Upper lobe of left lung (tissue), 6 donors: ENCODE data around the gene GRIN2D. TPM values are rescaled to one million over a fixed set of nuclear protein-coding genes. Genes with fewer than 3 reads are reported as not detected.

Experiments
- ATAC-seq, 2 donors: fragments of 200-7000 bp; cut with Tn5 transposase; one replicate each; pipeline ENCODE4 v1.9.1; 2022; ENCODE audit warnings: mild to moderate bottlenecking in 2 of 2, moderate library complexity in 2 of 2; ENCODE audit not compliant: low FRiP score in 2 of 2
- DNase-seq, 2 donors: peaks; one replicate each; pipeline ENCODE4 v3.0.0-alpha.2; 2019 to 2020
- H3K27ac ChIP-seq, 4 donors: fragments of 200-600 bp; sonication (generic); one replicate each; pipeline ENCODE4 v1.5.1; 2016 to 2019
- H3K27me3 ChIP-seq, 4 donors: fragments of 200-600 bp; sonication (generic); one replicate each; pipeline ENCODE4 v1.5.1; 2017 to 2019
- H3K36me3 ChIP-seq, 4 donors: fragments of 200-600 bp; sonication (generic); one replicate each; pipeline ENCODE4 v1.5.1; 2016 to 2019
- H3K4me1 ChIP-seq, 4 donors: fragments of 200-600 bp; sonication (generic); one replicate each; pipeline ENCODE4 v1.5.1; 2018 to 2019
- H3K4me3 ChIP-seq, 4 donors: fragments of 200-600 bp; sonication (generic); one replicate each; pipeline ENCODE4 v1.5.1; 2017 to 2019; ENCODE audit warnings: mild to moderate bottlenecking in 2 of 4, moderate library complexity in 1 of 4
- H3K9me3 ChIP-seq, 4 donors: fragments of 200-600 bp; sonication (generic); one replicate each; pipeline ENCODE4 v1.5.1; 2018 to 2019
- CTCF ChIP-seq, 6 experiments: fragments of 450-650 bp in 4 of 6; fragments of 200-600 bp in 2 of 6; sonication (generic) in 2 of 6; IDR thresholded peaks; one replicate each; pipeline ENCODE4 v1.5.1; 2016 to 2019; ENCODE audit warnings: antibody characterized with exemption in 6 of 6
- EP300 ChIP-seq, 4 donors: sonication (generic); formaldehyde crosslinking; IDR thresholded peaks; one replicate each; pipeline ENCODE4 v1.5.1; 2017; ENCODE audit warnings: antibody characterized with exemption in 4 of 4, control low read depth in 2 of 4
- POLR2A ChIP-seq, 4 donors: fragments of 450-650 bp; IDR thresholded peaks; one replicate each; pipeline ENCODE4 v1.5.1; 2016 to 2017; ENCODE audit warnings: antibody characterized with exemption in 4 of 4, mild to moderate bottlenecking in 2 of 4
- POLR2AphosphoS5 ChIP-seq, 2 donors: sonication (generic); formaldehyde crosslinking; IDR thresholded peaks; one replicate each; pipeline ENCODE4 v1.5.1; 2017; ENCODE audit warnings: antibody characterized with exemption in 2 of 2
- WGBS, 2 donors: methylation state at CpG; one replicate each; pipeline ENCODE4 v1.1.5; 2017 to 2018; 5-methylcytosine and 5-hydroxymethylcytosine counted together
- total RNA-seq, 6 donors: library from RNA; depleted of rRNA in 4 of 6; stranded (reverse); fragments of >200 nt in 4 of 6; gene quantifications; one replicate each; pipeline versions ENCODE4 v1.1.0 to v1.2.1, GENCODE V29; 2016 to 2021
- donor health status: DM: no; HTN: no; CAD: no; lungs with moderate emphysema.
- donor health status: DM: no; HTN: yes; CAD: no; lungs with severe emphysema.

The GRIN2D gene
- total RNA-seq, 6 donors from 2014 or later: 0.15 to 1.4 (median 0.57) TPM

- ATAC-seq: peak; percentile 90 to 93
- H3K4me3 ChIP-seq: peak overlapping the region in 3 of 4 donors; percentile 31 to 34 (median 32)
- no peaks in the 10 kb centered on the region for H3K9me3 ChIP-seq
- TF ChIP-seq CTCF (IDR thresholded peaks at IDR 0.05) (no peak), POLR2A (IDR thresholded peaks at IDR 0.05) (no peak), EP300 (IDR thresholded peaks at IDR 0.05) (no peak), POLR2AphosphoS5 (IDR thresholded peaks at IDR 0.05) (no peak)
- H3K36me3 ChIP-seq: no peaks in the 10 kb centered on the region
- DNase-seq: peak; percentile 62 to 83
- H3K4me1 ChIP-seq: peaks cover 3 to 23% (median 14%) of the 10 kb centered on the region in 4 donors
- WGBS, 2 donors: 15 to 16% methylated on average over 13 to 14 of the region's 14 CpGs
- no peak overlapping the region for H3K27ac ChIP-seq
- H3K27me3 ChIP-seq: peaks cover 0 to 19% (median 0%) of the 10 kb centered on the region in 4 donors
Observed at GRCh38 chr19:48415395-48415794, 21.9 kb downstream of the GRIN2D start.

DNA sequence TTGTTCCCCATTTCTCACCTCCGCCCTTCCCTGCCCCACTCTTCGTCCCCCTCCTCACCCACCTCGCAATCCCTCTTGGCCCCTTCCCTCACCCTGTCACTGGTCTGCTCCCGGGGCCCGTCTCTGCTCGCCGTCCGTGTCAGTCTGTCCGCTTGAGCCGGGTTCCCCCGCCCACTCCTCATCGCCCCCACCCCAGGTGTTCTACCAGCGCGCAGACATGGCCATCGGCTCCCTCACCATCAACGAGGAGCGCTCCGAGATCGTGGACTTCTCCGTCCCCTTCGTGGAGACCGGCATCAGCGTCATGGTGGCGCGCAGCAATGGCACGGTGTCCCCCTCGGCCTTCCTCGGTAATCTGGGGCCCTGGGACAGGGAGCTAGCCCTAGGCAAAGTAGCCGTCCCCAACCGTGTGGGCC lies 22.3 kb downstream of the GRIN2D start:
- no peaks in the 10 kb centered on the region for H3K9me3 ChIP-seq
- no peak for ATAC-seq
- TF ChIP-seq POLR2A (IDR thresholded peaks at IDR 0.05) (no peak), POLR2AphosphoS5 (IDR thresholded peaks at IDR 0.05) (no peak), EP300 (IDR thresholded peaks at IDR 0.05) (no peak), CTCF (IDR thresholded peaks at IDR 0.05) (no peak)
- H3K27me3 ChIP-seq: peaks cover 0 to 19% (median 0%) of the 10 kb centered on the region in 4 donors
- WGBS, 2 donors: 35 to 44% methylated on average over 27 to 30 of the region's 30 CpGs
- peak overlapping the region in 3 of 4 donors; percentile 26 to 34 (median 30) for H3K4me3 ChIP-seq
- DNase-seq: peak in 1 of 2 donors; percentile 67
- H3K4me1 ChIP-seq: peaks cover 3 to 23% (median 14%) of the 10 kb centered on the region in 4 donors
- H3K27ac ChIP-seq: no peak overlapping the region
- no peaks in the 10 kb centered on the region for H3K36me3 ChIP-seq

GRCh38 chr19:48417421-48417820 lies 24.0 kb downstream of the GRIN2D start:
- DNase-seq (no peak), ATAC-seq (no peak)
- Histone ChIP-seq H3K4me3 (no peak overlapping the region), H3K36me3 (no peaks in the 10 kb centered on the region), H3K9me3 (no peaks in the 10 kb centered on the region), H3K4me1 (peaks cover 3 to 23% (median 14%) of the 10 kb centered on the region in 4 donors), H3K27me3 (peaks cover 0 to 19% (median 0%) of the 10 kb centered on the region in 4 donors), H3K27ac (no peak overlapping the region)
- 63% methylated on average over 7 of the region's 7 CpGs for WGBS, 2 donors
- no peak for TF ChIP-seq EP300 (IDR thresholded peaks at IDR 0.05)
- TF ChIP-seq POLR2A (IDR thresholded peaks at IDR 0.05): no peak
- no peak for TF ChIP-seq POLR2AphosphoS5 (IDR thresholded peaks at IDR 0.05)
- no peak for TF ChIP-seq CTCF (IDR thresholded peaks at IDR 0.05)

DNA sequence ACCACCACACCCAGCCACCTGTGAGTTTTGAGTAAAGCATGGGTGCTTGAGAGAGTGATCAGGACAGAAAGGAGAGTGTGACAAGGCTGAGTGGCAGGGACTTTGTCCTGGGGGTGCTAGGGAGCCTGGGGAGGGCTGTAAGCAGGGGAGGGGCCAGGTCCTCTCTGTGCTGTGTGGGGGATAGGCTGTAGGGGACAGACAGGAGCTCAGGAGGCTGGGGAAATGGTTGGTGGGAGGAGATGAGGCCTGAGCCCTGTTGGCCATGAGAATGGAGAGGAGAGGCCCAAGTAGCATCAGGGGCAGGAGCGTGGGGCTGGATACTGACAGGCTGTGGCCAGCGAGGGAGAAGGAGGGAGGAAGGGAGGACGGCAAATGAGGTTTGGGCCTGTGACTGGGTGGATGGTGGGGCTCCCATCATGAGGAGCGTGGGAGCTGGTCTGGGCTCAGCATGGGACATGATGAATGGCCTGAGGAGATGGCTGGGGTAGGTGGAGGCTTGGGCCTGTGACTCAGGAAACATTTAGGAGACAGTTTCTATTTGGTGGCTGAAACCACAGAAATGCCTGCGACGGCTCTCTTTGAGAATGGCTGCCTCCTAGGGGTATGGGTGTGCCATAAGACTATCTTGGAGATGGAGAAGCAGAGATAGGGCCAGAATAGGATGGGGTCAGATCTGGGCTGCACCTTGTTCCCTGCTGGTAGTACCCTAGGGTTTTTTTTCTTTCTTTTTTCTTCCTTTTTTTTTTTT lies 25.0 kb downstream of the GRIN2D start:
- no peak for DNase-seq
- TF ChIP-seq POLR2AphosphoS5 (IDR thresholded peaks at IDR 0.05) (no peak), CTCF (IDR thresholded peaks at IDR 0.05) (no peak), EP300 (IDR thresholded peaks at IDR 0.05) (no peak), POLR2A (IDR thresholded peaks at IDR 0.05) (no peak)
- H3K4me3 ChIP-seq: peak overlapping the region in 1 of 4 donors; percentile 13
- ATAC-seq: no peak
- H3K27ac ChIP-seq: no peak overlapping the region
- peaks cover 0 to 19% (median 0%) of the 10 kb centered on the region in 4 donors for H3K27me3 ChIP-seq
- no peaks in the 10 kb centered on the region for H3K9me3 ChIP-seq
- H3K4me1 ChIP-seq: peaks cover 3 to 23% (median 14%) of the 10 kb centered on the region in 4 donors
- WGBS, 2 donors: 68 to 84% methylated on average over 6 of the region's 6 CpGs
- no peaks in the 10 kb centered on the region for H3K36me3 ChIP-seq
